HEK293 (cell line): ENCODE data around the gene MRNIP.

ENCODE experiments used
- FEZF1 ChIP-seq: fragments of 450-650 bp; formaldehyde crosslinking; IDR thresholded peaks from 2 replicates; pipeline ENCODE4 v1.5.1; 2016; ENCODE audit warnings: missing biosample characterization, missing genetic modification characterization
- GFI1B ChIP-seq: fragments of 450-650 bp; formaldehyde crosslinking; IDR thresholded peaks from 2 replicates; pipeline ENCODE4 v1.5.1; 2016; ENCODE audit warnings: missing biosample characterization, missing genetic modification characterization
- KLF1 ChIP-seq: fragments of 450-650 bp; formaldehyde crosslinking; IDR thresholded peaks from 2 replicates; pipeline ENCODE4 v1.5.1; 2016; ENCODE audit warnings: missing biosample characterization, missing genetic modification characterization
- KLF7 ChIP-seq: fragments of 450-650 bp; formaldehyde crosslinking; IDR thresholded peaks from 2 replicates; pipeline ENCODE4 v1.5.1; 2016; ENCODE audit warnings: missing biosample characterization, missing genetic modification characterization, borderline replicate concordance
- MZF1 ChIP-seq: fragments of 450-650 bp; formaldehyde crosslinking; IDR thresholded peaks from 2 replicates; pipeline ENCODE4 v1.5.1; 2017; ENCODE audit warnings: missing biosample characterization, missing genetic modification characterization, borderline replicate concordance
- OSR2 ChIP-seq: fragments of 450-650 bp; formaldehyde crosslinking; IDR thresholded peaks from 2 replicates; pipeline ENCODE4 v1.5.1; 2016; ENCODE audit warnings: missing biosample characterization, missing genetic modification characterization
- SP7 ChIP-seq: fragments of 450-650 bp; formaldehyde crosslinking; IDR thresholded peaks from 2 replicates; pipeline ENCODE4 v1.5.1; 2016; ENCODE audit warnings: missing biosample characterization, missing genetic modification characterization
- ZBTB1 ChIP-seq: fragments of 450-650 bp; formaldehyde crosslinking; IDR thresholded peaks from 2 replicates; pipeline ENCODE4 v1.5.1; 2016; ENCODE audit warnings: missing biosample characterization, missing genetic modification characterization
- ZBTB17 ChIP-seq: fragments of 450-650 bp; formaldehyde crosslinking; IDR thresholded peaks from 2 replicates; pipeline ENCODE4 v1.5.1; 2016; ENCODE audit warnings: missing biosample characterization, missing genetic modification characterization
- ZBTB20 ChIP-seq: fragments of 450-650 bp; formaldehyde crosslinking; IDR thresholded peaks from 2 replicates; pipeline ENCODE4 v1.5.1; 2016; ENCODE audit warnings: missing biosample characterization, missing genetic modification characterization
- ZFHX2 ChIP-seq: fragments of 450-650 bp; formaldehyde crosslinking; conservative IDR thresholded peaks from 2 replicates; pipeline ENCODE4 v1.5.1; 2016; ENCODE audit warnings: missing biosample characterization, missing genetic modification characterization
- ZNF112 ChIP-seq: fragments of 450-650 bp; formaldehyde crosslinking; IDR thresholded peaks from 2 replicates; pipeline ENCODE4 v1.5.0; 2017; ENCODE audit warnings: missing biosample characterization, missing genetic modification characterization
- ZNF138 ChIP-seq: fragments of 450-650 bp; formaldehyde crosslinking; IDR thresholded peaks from 2 replicates; pipeline ENCODE4 v1.5.1; 2016; ENCODE audit warnings: missing biosample characterization, missing genetic modification characterization, borderline replicate concordance
- ZNF155 ChIP-seq: fragments of 450-650 bp; formaldehyde crosslinking; IDR thresholded peaks from 2 replicates; pipeline ENCODE4 v1.5.1; 2016; ENCODE audit warnings: missing biosample characterization, missing genetic modification characterization
- ZNF175 ChIP-seq: fragments of 450-650 bp; formaldehyde crosslinking; IDR thresholded peaks from 2 replicates; pipeline ENCODE4 v1.5.1; 2016; ENCODE audit warnings: missing biosample characterization, missing genetic modification characterization
- ZNF19 ChIP-seq: fragments of 450-650 bp; formaldehyde crosslinking; IDR thresholded peaks from 2 replicates; pipeline ENCODE4; 2016; ENCODE audit warnings: missing biosample characterization, missing genetic modification characterization, low read depth
- ZNF311 ChIP-seq: fragments of 450-650 bp; formaldehyde crosslinking; IDR thresholded peaks from 2 replicates; pipeline ENCODE4 v1.5.1; 2017; ENCODE audit warnings: missing biosample characterization, missing genetic modification characterization, borderline replicate concordance
- ZNF350 ChIP-seq: fragments of 450-650 bp; formaldehyde crosslinking; IDR thresholded peaks from 2 replicates; pipeline ENCODE4 v1.5.0; 2017; ENCODE audit warnings: missing biosample characterization, mild to moderate bottlenecking, missing genetic modification characterization
- ZNF423 ChIP-seq: fragments of 450-650 bp; formaldehyde crosslinking; IDR thresholded peaks from 2 replicates; pipeline ENCODE4 v1.5.1; 2016; ENCODE audit warnings: missing biosample characterization, missing genetic modification characterization
- ZNF501 ChIP-seq: fragments of 450-650 bp; formaldehyde crosslinking; IDR thresholded peaks from 2 replicates; pipeline ENCODE4 v1.5.1; 2016; ENCODE audit warnings: missing biosample characterization, missing genetic modification characterization
- ZNF571 ChIP-seq: fragments of 450-650 bp; formaldehyde crosslinking; IDR thresholded peaks from 2 replicates; pipeline ENCODE4 v1.5.0; 2017; ENCODE audit warnings: missing biosample characterization, missing genetic modification characterization
- ZNF596 ChIP-seq: fragments of 450-650 bp; IDR thresholded peaks from 2 replicates; pipeline ENCODE4 v1.5.0; 2018; ENCODE audit warnings: missing biosample characterization, mild to moderate bottlenecking, missing genetic modification characterization, moderate library complexity
- ZNF600 ChIP-seq: fragments of 450-650 bp; formaldehyde crosslinking; IDR thresholded peaks from 2 replicates; pipeline ENCODE4 v1.5.1; 2016; ENCODE audit warnings: missing biosample characterization, missing genetic modification characterization
- ZNF610 ChIP-seq: fragments of 450-650 bp; formaldehyde crosslinking; IDR thresholded peaks from 2 replicates; pipeline ENCODE4 v1.5.1; 2016; ENCODE audit warnings: missing biosample characterization, missing genetic modification characterization, borderline replicate concordance
- ZNF621 ChIP-seq: fragments of 450-650 bp; formaldehyde crosslinking; IDR thresholded peaks from 2 replicates; pipeline ENCODE4 v1.5.1; 2017; ENCODE audit warnings: missing biosample characterization, missing genetic modification characterization
- ZNF707 ChIP-seq: fragments of 450-650 bp; formaldehyde crosslinking; IDR thresholded peaks from 2 replicates; pipeline ENCODE4 v1.5.1; 2016; ENCODE audit warnings: missing biosample characterization, missing genetic modification characterization
- ZNF830 ChIP-seq: fragments of 450-650 bp; IDR thresholded peaks from 2 replicates; pipeline ENCODE4 v1.5.0; 2018; ENCODE audit warnings: missing biosample characterization, missing genetic modification characterization, low read depth, mild to moderate bottlenecking, moderate library complexity
- TF ChIP-seq, protein P1 (sequence below): fragments of 450-650 bp; formaldehyde crosslinking; IDR thresholded peaks from 2 replicates; pipeline ENCODE4 v1.5.1; 2016; ENCODE audit warnings: missing biosample characterization, missing genetic modification characterization
- TF ChIP-seq, protein P2 (sequence below): fragments of 450-650 bp; formaldehyde crosslinking; IDR thresholded peaks from 2 replicates; pipeline ENCODE4 v1.5.1; 2016; ENCODE audit warnings: missing biosample characterization, missing genetic modification characterization
- TF ChIP-seq, protein P3 (sequence below): fragments of 450-650 bp; formaldehyde crosslinking; IDR thresholded peaks from 2 replicates; pipeline ENCODE4 v1.5.1; 2017; ENCODE audit warnings: missing biosample characterization, missing genetic modification characterization

Gene MRNIP

DNA sequence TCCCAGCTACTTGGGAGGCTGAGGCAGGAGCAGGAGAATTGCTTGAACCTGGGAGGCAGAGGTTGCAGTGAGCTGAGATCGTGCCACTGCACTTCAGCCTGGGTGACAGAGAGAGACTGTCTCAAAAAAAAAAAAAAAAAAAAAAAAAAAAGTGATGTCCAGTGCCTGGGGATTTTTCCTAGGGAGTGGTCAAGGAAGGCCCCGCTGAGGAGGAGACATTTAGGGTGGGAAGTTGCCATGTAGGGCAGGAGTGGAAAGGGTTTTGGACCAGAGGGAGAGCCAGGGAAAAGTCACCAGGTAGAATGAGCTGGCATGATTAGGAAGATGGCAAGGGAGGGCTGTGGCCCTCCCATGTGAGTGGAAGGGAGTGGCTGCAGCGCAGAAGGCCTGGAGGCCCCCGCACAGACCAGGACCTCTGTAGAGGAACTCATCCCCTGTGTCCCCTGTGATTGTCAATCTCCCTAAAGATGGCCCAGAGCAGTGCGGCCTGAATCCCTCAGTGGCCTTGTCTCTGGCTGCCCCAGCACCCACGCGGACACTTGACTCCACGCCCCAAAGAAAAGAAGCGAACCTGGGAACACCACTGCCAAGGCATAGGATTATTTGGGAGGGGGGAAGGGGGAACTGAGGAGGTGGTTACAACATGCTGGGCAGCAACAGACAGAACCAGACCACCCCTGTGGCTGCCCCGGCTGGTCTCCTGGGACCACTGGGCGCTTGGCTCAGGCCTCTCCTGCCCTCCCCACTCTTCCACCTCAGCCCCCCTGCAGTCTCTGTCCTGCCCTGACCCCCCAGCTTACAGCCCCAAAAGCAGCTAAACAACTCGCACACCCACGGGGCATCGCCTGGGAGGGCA, 40.5 kb downstream of the MRNIP start (continued):
- no peak for TF ChIP-seq ZBTB20
- no peak for TF ChIP-seq GFI1B (tag by site-specific recombination)
- TF ChIP-seq ZNF112 (tag by site-specific recombination), result no peak
- TF ChIP-seq OSR2 (tag by site-specific recombination), result no peak
- TF ChIP-seq ZNF501 (tag by site-specific recombination), result no peak
- no peak for TF ChIP-seq ZBTB1 (tag by site-specific recombination)
- no peak for TF ChIP-seq ZNF610 (tag by site-specific recombination)
- TF ChIP-seq ZNF155 (tag by site-specific recombination), result no peak
- peak; percentile 3; the same call in 1 of the 2 replicates for TF ChIP-seq ZFHX2 (tag by site-specific recombination)
- TF ChIP-seq ZNF621 (tag by site-specific recombination), result no peak
- TF ChIP-seq, protein P1, sequence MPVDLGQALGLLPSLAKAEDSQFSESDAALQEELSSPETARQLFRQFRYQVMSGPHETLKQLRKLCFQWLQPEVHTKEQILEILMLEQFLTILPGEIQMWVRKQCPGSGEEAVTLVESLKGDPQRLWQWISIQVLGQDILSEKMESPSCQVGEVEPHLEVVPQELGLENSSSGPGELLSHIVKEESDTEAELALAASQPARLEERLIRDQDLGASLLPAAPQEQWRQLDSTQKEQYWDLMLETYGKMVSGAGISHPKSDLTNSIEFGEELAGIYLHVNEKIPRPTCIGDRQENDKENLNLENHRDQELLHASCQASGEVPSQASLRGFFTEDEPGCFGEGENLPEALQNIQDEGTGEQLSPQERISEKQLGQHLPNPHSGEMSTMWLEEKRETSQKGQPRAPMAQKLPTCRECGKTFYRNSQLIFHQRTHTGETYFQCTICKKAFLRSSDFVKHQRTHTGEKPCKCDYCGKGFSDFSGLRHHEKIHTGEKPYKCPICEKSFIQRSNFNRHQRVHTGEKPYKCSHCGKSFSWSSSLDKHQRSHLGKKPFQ (tag by site-specific recombination), result no peak
- no peak for TF ChIP-seq ZNF175 (tag by site-specific recombination)
- TF ChIP-seq ZNF423 (tag by site-specific recombination), result no peak
- no peak for TF ChIP-seq SP7 (tag by site-specific recombination)
- no peak for TF ChIP-seq ZNF138 (tag by site-specific recombination)
- TF ChIP-seq ZNF571, result no peak
- TF ChIP-seq ZNF830 (tag by site-specific recombination), result no peak
- TF ChIP-seq ZNF596 (tag by site-specific recombination), result no peak
- no peak for TF ChIP-seq FEZF1 (tag by site-specific recombination)
- TF ChIP-seq ZNF19 (tag by site-specific recombination), result no peak
- TF ChIP-seq ZNF350 (tag by site-specific recombination), result no peak
- TF ChIP-seq KLF1 (tag by site-specific recombination), result no peak
- no peak for TF ChIP-seq ZNF707
- peak; percentile 11; the same call in 1 of the 2 replicates for TF ChIP-seq ZNF600 (tag by site-specific recombination)
- TF ChIP-seq KLF7, result no peak
- TF ChIP-seq, protein P2, sequence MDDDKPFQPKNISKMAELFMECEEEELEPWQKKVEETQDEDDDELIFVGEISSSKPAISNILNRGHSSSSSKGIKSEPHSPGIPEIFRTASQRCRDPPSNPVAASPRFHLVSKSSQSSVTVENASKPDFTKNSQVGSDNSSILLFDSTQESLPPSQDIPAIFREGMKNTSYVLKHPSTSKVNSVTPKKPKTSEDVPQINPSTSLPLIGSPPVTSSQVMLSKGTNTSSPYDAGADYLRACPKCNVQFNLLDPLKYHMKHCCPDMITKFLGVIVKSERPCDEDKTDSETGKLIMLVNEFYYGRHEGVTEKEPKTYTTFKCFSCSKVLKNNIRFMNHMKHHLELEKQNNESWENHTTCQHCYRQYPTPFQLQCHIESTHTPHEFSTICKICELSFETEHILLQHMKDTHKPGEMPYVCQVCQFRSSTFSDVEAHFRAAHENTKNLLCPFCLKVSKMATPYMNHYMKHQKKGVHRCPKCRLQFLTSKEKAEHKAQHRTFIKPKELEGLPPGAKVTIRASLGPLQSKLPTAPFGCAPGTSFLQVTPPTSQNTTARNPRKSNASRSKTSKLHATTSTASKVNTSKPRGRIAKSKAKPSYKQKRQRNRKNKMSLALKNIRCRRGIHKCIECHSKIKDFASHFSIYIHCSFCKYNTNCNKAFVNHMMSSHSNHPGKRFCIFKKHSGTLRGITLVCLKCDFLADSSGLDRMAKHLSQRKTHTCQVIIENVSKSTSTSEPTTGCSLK (tag by site-specific recombination), result no peak
- peak; percentile 99 for TF ChIP-seq MZF1 (tag by site-specific recombination)
- TF ChIP-seq, protein P3, sequence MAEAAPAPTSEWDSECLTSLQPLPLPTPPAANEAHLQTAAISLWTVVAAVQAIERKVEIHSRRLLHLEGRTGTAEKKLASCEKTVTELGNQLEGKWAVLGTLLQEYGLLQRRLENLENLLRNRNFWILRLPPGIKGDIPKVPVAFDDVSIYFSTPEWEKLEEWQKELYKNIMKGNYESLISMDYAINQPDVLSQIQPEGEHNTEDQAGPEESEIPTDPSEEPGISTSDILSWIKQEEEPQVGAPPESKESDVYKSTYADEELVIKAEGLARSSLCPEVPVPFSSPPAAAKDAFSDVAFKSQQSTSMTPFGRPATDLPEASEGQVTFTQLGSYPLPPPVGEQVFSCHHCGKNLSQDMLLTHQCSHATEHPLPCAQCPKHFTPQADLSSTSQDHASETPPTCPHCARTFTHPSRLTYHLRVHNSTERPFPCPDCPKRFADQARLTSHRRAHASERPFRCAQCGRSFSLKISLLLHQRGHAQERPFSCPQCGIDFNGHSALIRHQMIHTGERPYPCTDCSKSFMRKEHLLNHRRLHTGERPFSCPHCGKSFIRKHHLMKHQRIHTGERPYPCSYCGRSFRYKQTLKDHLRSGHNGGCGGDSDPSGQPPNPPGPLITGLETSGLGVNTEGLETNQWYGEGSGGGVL (tag by site-specific recombination), result no peak
- TF ChIP-seq ZBTB17 (tag by site-specific recombination), result peak; percentile 50; the same call in 1 of the 2 replicates
- no peak for TF ChIP-seq ZNF311
- TF ChIP-seq, all 188 proteins: peak for 6
